ENCODE results near the gene SEC61A2.
"Not testable (repeated sequence)": the region's sequence is repeated elsewhere in the genome, so short reads cannot be mapped to it uniquely, and the experiment has no call there.

SEC61A2 gene

DNA sequence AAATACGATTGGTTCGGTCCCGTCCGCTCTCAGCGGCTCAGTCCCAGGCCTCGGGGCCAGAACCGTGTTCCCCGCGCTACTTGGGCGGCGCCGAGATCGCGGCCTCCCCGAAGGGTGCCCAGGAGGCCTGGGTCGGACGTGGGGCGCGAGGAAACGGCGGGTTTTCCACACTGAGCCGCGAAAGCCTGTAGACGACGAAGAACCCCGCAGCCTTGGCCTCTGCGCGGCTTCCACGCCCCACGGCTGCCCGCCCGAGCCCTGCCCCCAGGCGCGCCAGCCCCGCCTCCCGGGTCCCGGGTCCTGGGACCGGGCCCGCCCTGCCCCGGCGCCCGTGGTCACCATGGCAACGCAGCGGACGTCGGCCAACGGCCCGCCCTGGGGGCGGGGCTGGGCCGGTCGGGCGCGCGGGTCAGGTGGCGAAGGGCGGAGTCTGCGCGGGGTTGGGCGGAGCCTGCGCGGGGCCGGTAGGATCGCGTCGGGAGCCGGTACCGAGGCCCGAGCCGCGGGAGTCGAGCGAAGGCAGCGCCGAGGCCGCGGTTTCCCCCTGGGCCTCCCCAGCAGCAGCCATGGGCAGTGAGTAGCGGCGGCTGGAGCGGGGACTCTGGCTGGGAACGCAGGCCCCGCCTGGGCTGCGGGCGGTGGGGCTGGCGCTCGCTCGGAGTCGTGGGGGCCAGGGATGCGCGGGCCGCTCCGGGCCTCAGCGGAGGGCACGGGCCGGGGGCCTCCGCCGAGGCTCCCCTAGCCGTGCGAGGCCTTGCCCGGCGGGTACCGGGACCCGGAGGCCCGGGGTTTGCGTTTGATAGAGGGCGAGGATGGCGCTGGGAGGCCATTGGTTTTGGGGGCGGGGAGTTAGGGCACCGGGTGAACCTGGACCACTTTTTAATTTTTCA, at the start of gene SEC61A2:
SEC61A2 (plus strand) TSS at position 456 of the 890 bp plus-strand sequence; CDS start at position 567, 111 bp downstream.
- peak; percentile 70 for DNase-seq (ENCODE audit: extremely low read depth, low read depth)
- TF ChIP-seq, protein P1, sequence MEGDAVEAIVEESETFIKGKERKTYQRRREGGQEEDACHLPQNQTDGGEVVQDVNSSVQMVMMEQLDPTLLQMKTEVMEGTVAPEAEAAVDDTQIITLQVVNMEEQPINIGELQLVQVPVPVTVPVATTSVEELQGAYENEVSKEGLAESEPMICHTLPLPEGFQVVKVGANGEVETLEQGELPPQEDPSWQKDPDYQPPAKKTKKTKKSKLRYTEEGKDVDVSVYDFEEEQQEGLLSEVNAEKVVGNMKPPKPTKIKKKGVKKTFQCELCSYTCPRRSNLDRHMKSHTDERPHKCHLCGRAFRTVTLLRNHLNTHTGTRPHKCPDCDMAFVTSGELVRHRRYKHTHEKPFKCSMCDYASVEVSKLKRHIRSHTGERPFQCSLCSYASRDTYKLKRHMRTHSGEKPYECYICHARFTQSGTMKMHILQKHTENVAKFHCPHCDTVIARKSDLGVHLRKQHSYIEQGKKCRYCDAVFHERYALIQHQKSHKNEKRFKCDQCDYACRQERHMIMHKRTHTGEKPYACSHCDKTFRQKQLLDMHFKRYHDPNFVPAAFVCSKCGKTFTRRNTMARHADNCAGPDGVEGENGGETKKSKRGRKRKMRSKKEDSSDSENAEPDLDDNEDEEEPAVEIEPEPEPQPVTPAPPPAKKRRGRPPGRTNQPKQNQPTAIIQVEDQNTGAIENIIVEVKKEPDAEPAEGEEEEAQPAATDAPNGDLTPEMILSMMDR (IDR thresholded peaks at IDR 0.05; ENCODE audit: low read depth, low read length) = no peak

DNA sequence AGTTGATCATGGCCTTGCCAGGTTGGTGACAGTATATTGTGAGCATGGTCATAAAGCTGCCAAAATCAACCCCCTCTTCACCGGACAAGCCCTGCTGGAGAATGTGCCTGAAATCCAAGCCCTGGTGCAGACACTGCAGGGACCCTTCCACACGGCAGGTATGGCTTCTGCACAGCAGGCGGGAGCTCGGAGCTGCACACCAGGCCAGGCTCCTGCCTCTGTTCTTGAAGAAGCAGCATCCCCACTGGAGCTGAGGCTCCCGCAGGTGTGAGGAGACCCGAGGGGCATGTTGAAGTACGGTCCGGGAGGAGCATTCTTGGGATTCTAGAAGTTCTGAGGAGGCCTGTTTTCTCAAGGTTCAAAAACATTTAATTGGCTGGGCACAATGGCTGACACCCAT, 48.0 kb upstream of the SEC61A2 start:
- DNase-seq (ENCODE audit: extremely low read depth, low read depth) = no peak
- TF ChIP-seq, protein P1 (IDR thresholded peaks at IDR 0.05; ENCODE audit: low read depth, low read length) = no peak

DNA sequence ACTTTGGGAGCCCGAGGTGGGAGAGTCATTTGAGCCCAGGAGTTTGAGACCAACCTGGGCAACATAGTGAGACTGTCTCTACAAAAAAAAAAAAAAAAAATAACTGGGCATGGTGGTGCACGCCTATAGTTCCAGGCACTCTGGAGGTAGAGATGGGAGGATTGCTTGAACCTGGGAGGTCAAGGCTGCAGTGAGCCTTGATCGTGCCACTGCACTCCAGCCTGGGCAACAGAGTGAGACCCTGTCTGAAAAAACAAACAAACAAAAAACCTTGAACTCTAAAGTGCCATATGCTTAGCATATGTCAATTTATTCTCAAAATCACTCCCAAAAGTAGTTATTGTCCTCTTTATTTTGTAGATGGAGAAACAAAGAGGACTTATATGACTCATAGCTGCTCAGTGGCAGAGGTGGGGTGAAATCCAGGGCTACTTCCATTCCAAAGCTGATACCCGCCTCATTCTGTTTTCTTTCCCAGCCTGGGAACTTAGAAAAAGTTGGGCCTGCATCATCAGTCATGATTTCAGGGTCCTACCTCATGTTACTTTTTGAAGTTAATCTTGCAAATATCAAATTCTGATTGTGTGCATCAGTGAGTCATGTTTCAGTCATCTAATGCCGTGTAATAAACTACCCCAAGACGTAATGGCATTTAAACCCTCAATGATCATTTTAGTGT, 47.5 kb upstream of the SEC61A2 start:
- TF ChIP-seq, protein P1 (IDR thresholded peaks at IDR 0.05; ENCODE audit: low read depth, low read length) = no peak
- no peak for DNase-seq (ENCODE audit: extremely low read depth, low read depth)

DNA sequence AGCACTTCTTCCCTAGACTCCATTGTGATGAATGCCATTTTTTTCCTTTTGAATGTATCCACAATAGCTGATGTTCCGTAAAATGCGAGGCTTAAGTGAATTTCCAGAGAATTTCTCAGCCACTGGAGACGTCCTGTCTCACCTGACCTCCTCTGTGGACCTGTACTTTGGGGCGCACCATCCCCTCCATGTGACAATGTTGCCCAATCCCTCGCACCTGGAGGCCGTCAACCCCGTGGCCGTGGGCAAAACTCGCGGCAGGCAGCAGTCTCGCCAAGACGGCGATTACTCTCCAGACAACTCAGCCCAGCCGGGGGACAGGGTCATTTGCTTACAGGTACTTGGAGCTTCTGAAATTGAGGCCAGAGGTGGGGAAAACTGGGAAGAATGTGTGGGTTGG, 40.6 kb upstream of the SEC61A2 start:
- TF ChIP-seq, protein P1 (IDR thresholded peaks at IDR 0.05; ENCODE audit: low read depth, low read length) = no peak
- DNase-seq (ENCODE audit: extremely low read depth, low read depth) = no peak

DNA sequence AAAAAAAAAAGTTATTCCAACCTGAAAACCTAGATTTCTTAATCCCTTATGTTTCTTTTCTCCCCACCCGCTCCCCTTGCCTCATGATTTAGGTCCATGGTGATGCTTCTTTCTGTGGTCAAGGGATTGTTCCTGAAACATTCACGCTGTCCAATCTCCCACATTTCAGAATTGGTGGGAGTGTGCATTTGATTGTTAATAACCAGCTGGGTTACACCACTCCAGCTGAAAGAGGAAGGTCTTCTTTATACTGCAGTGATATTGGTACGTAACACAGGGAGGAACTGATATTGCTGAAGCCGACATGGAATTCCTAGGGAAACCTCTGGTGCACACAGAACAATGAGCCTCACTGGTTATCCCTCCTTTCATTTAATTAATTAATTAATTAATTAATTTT, 38.1 kb upstream of the SEC61A2 start:
- no peak for DNase-seq (ENCODE audit: extremely low read depth, low read depth)

DNA sequence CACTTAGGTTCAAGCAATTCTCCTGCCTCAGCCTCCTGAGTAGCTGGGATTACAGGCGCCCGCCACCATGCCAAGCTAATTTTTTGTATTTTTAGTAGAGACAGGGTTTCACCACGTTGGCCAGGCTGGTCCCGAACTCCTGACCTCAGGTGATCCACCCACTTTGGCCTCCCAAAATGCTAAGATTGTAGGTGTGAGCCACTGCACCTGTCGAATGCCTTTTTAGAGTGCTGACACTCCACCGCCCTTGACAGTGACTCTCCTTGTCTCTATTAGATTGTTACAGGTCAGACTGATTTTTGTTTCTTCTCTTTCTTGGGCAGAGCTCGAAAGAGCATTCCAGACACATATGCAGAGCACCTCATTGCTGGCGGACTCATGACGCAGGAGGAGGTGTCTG, 32.1 kb upstream of the SEC61A2 start:
- DNase-seq (ENCODE audit: extremely low read depth, low read depth) = not testable (repeated sequence)

More for the DNA sequence above, 38.1 kb upstream of the SEC61A2 start:
- TF ChIP-seq, protein P1 (IDR thresholded peaks at IDR 0.05; ENCODE audit: low read depth, low read length) = no peak

DNA sequence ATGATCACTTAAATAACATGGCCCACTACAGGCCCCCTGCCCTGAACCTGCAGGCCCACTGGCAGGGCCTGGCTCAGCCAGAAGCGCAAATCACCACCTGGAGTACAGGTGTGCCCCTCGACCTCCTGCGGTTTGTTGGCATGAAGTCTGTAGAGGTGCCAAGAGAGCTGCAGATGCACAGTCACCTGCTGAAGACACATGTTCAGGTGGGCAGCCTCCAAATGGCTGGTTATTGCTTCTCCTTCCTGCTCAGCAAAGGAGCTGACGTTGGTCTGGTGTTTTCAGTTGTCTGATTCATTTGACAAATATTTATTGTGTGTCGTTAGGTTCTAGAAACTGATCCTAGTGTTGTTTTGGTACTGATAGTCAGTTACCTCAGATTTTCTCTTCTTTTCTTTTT, 31.7 kb upstream of the SEC61A2 start:
- TF ChIP-seq, protein P1 (IDR thresholded peaks at IDR 0.05; ENCODE audit: low read depth, low read length) = no peak
- no peak for DNase-seq (ENCODE audit: extremely low read depth, low read depth)
